Amniotic stem cell (primary cell): ENCODE results near the gene GORAB.

Experiments used
- DNase-seq: peaks from one replicate; lab custom pipeline; 2025; lab: John Stamatoyannopoulos, UW

GORAB gene

GRCh38 chr1:170592591-170593111 lies 60.7 kb downstream of the GORAB start:
- no peak for DNase-seq

GRCh38 chr1:170593173-170594011 lies 61.4 kb downstream of the GORAB start:
- DNase-seq = no peak

DNA sequence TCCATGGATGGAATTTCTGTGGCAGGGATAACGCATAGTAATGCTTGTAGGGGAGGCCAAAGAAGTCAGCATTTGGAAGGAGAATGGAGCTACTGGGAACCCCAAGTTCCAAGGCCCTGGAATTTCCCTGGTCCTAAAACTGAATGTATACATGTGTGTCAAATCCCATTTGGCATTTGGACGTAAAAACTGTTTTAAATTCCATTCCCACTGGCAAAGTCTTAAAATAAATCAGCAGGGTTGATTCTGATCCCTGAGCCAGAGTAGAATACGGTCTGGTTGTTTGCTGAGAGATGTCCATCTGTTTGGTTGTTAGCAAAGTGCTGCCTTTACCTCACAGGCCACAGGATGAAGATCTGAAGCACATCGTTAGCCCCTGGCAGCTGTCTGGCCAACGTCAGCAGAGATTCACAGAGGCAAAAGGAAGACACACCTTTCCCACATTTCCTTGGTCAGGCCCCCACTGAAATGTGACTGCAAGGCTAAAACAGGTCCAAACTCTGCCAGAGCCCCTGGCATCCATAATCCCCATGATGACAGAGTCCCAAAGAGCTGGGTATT lies 62.2 kb downstream of the GORAB start:
- DNase-seq = no peak

- no peak for DNase-seq
Observed at GRCh38 chr1:170596701-170597100, 64.7 kb downstream of the GORAB start.

DNA sequence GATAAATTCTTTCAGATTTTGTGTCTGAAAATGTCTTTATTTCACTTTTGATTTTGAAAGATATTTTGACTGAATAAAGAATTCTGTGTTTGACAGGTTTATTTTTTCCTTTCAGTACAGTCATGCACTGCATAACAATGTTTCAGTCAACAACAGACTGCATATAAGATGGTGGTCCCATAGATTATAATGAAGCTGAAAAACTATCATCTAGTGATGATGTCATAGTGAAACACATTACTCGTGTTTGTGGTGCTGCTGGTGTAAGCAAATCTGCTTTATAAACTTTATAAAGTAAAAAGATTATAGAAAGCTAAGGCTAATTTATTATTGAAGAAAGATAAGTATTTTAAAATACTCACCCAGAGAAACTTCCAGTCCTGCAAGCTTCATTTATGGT lies 66.7 kb downstream of the GORAB start:
- DNase-seq = no peak

DNA sequence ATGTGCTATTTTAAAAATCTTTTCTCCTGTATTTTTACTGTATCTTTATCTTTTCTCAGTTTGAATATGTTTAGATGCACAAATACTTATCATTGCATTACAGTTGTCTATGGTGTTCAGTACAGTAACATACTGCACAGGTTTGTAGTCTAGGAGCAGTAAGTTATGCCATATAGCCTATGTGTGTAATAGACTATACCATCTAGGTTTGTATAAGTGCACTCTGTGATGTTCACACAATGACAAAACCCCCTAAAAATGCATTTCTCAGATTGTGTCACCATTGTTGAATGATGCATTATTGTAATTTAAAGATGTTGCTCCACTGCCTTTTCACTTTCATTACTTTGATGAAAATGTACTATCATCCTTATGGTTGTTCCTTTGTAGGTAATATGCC lies 67.1 kb downstream of the GORAB start:
- no peak for DNase-seq

DNA sequence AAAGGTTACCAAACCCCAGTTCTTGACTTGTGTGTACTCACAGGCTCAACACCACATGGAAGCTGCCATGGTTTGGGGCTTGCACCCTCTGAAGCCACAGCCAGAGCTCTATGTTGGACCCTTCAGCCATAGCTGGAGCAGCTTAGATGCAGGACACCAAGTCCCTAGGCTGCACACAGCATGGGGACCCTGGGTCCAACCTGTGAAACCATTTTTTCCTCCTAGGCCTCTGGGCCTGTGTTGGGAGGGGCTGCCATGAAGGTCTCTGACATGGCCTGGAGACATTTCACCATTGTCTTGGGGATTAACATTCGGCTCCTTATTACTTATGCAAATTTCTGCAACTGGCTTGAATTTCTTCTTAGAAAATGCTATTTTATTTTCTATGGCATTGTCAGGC lies 69.9 kb downstream of the GORAB start:
- DNase-seq = no peak
